ENCODE data around the gene KCNA2. TPM values are rescaled to one million over a fixed set of nuclear protein-coding genes. Genes with fewer than 3 reads are reported as not detected.

KCNA2 gene
- polyA plus RNA-seq, 4 donors = 0.34 to 0.46 (median 0.40) TPM

DNA sequence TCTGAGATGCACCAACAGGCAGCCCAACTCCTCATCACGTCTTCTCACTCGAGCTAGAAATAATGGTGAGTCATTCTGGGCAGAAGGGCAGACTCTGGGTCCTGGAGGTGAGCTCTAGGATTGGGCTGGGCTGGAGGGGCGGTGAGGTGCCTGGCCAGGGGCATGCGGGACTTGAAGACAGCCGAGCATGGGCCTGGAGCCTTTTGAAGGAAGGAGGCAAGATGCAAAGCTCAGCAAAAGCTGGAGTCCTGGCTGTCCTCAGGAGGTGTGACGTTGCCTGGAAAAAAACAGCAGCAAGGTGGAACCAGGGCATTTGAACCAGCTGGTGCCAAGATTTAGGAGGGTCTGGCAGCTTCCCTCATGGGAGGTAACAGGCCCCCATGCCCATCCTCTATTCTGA lies 712 bp downstream of the KCNA2 start:
- no peak for DNase-seq (ENCODE audit: low read depth in 4 of 4, low spot score in 2 of 4)

DNA sequence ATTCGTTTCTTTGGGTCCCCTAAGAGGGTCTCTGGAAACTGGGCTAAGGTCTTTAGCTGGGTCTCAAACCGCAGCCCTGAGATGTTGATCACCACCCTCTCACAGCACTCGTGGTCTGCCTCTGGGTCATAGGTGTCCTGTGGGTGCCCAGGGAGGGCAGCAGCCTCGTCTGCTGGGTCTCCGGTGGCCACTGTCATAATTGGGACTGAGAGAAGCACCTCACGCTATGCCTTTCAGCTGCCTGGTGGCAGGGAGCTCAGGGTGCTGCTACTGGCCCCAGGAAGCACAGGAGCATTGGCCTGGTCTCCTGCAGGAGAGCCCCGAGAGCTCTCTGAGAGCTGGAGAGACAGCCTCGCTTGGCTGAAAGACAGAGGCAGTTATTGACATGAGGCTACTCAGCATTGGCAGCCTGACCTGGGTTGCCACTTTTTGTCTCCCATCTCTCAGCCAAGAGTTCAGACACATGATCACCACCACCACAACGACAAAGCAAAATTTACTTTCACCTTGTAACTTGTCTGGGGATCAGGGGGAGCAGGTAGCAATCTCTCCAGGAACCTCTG lies 1.5 kb downstream of the KCNA2 start:
- no peak for DNase-seq (ENCODE audit: low read depth in 4 of 4, low spot score in 2 of 4)

DNA sequence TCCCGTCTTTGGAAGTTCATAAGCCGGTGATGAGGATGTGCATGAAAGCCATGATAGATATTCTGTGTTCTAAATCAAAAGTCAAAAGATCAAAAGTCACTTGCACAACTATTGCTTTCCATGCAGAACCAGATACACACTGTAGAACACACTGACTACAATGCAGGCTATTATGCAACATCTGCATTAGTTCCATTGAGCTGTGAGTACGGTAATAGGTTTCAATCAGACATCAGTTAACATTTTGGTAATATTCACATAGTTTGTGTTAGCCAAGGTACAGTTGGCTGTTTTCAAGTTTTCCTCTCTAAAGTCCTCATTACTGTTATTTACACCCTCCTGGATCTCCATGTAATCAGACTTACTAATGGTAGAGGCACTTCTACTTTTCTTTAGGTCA lies 3.1 kb downstream of the KCNA2 start:
- DNase-seq (ENCODE audit: low read depth in 4 of 4, low spot score in 2 of 4) = no peak

DNA sequence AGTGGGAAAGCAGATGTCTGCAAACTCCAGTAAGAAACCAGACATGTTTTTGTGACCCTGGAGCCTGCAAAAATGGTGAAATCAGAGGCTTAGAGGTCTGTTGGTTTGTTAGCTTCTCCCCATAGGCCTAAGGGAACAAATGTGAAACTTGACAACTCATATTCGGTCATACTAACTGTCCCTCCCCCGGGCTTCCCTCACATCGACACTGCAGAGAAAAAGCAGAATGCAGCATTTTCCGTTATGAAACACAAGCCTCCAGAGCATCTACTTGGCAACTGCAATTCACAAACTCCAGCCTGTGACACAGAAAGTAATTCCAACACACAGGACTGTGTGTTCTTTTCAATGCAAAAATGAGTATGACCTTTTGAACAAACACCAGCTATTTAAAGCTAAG lies 3.7 kb downstream of the KCNA2 start:
- DNase-seq (ENCODE audit: low read depth in 4 of 4, low spot score in 2 of 4) = no peak

DNA sequence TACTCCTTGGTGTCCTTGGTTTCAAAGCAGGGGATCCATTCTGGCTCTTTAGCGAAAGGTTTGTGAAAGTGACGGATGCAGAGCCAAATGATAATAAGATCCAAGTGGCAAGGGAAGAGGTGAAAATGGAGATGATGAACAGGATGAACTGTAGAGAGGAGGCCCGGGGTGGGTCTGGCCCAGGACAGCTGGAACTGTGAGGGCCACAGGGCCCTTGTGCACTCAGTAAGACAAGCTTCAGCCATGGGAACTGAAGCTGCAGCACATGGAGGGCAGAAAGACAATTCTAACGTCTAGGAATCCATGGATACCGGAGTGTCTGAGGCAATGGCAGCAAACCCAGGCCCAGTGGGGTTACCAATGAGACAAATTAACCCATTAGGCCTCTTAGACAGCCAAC lies 4.8 kb downstream of the KCNA2 start:
- DNase-seq (ENCODE audit: low read depth in 4 of 4, low spot score in 2 of 4) = no peak

DNA sequence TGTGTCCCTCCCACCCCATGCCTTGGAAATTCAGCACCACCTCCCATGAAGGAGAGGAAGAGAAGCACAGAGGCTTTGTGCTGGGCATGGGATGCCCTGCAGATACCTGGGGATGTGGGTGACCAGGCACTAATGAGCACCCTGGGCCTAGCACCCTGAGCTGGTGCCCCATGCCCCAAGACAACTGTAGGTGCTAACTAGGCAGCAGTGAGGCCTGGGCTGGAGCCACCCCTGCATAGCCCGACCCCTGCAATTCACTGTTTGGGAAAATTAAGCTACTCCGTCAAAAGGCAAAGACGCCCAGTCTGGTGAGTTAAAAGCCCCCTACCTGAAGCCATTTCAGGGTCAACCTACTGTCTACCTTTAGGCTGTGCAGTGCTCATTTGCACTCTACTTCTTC lies 5.4 kb downstream of the KCNA2 start:
- DNase-seq (ENCODE audit: low read depth in 4 of 4, low spot score in 2 of 4) = no peak

DNA sequence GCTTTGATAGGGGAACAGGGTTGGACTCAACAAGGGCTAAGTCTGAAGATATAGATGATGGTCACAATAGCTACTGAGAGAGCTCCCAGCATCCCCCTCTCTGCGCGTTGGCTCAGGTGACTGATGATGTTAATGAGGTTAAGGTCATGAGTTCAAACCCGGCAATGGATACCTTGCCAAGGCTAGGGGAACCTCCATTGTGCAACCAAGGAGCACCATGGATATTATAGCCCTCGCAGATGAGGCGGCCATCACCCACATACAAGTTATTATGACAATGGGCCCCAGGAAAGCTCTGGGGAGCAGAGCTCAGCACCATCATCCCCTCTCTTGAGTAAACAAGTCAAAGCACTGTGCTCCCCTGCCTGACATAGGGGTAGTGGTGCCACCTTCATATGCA lies 8.2 kb downstream of the KCNA2 start:
- no peak for DNase-seq (ENCODE audit: low read depth in 4 of 4, low spot score in 2 of 4)

DNA sequence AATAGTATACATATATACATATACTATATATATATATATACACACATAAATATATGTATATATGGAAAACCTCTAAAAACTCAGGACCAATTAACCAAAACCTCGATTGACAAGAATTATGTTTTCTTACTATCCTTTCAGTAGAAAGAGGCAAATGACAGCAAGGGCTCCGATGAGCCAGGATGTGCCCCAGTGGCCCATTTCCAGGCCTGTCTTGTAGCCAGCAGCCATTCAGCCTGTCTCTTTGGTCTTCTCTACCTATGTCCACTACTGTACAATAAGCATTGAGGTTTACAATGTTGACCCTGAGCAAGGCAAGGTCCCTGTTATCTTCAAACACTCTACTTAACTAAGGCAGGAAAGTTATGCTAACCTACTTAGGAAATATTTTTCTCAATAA lies 9.8 kb downstream of the KCNA2 start:
- no peak for DNase-seq (ENCODE audit: low read depth in 4 of 4, low spot score in 2 of 4)

DNA sequence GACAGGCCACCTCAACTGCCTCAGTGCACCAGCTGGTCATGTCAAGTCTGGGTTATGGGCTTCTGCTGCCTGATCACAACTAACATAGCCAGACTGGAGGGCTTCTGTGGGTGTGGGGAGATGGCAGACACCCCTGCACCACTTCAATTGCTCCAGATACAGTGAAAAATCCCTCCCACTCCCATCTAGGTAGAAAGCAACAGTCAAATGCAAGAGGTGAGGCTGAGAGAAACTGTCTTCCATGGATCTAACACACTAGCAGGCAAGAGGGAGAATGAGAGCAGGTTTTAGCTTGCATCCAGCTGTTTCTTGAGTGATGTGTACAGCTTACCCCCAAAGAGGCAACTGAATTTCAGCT lies 10.8 kb downstream of the KCNA2 start:
- no peak for DNase-seq (ENCODE audit: low read depth in 4 of 4, low spot score in 2 of 4)

DNA sequence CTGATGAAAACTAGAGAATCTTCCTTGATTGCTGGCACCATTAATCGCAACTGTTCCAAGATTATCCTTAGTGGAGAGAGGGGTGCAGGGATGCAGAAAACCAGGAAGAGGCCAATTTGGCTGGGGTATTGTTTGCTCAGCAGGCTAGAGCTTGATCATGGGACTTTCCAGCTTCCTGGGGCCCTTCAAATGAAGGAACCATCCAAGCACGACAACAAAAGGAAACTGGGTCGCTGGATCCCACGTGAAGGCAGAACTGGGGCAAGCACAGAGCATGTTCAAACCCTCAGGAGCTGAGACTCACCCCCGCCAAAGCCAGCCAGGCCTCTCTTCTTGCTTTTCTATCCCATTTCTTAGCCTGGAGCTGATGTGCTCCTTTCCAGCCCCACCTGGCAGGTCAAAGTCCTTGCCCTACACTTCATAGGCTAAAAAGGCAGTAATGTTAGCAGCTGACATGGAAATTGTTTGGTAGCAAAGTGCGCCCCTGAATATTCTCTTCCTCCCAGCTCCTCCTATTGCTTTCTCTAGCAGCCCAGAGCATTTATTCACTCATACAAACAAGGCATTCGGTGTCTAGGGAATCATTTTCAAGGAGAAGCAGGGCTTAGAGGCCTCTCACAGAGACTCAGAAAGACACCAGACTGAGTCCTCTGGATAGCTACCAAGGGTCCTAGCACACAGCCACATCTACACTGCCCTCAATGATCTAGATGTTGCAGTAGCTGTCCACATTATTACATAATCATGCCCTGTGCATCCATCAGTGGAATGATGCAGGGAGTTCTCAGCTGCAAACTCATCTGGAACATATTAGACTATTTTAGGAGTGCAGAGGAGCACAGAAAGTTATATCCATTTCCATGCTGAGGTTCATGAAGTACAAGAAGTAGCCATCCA lies 11.5 kb downstream of the KCNA2 start:
- DNase-seq (ENCODE audit: low read depth in 4 of 4, low spot score in 2 of 4) = no peak

DNA sequence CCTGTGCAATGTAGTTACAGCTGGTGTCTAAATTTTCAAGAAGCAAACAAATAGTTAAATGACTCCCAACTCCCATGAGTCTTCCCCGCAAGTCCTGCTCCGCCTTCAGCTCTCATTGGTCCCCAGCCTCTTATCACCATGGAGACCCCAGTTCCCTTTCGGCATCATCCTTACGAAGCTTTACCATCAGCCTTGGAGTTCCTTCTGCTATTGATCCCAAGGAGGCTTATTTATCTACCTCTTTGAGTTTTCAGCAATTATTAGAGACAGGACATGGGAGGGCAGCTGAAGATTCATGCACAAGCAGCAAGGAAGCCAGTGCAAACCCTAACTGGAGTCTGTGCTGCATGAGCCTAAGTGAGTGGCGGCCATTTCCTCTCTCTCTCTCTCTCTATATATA lies 12.3 kb downstream of the KCNA2 start:
- DNase-seq (ENCODE audit: low read depth in 4 of 4, low spot score in 2 of 4) = no peak

DNA sequence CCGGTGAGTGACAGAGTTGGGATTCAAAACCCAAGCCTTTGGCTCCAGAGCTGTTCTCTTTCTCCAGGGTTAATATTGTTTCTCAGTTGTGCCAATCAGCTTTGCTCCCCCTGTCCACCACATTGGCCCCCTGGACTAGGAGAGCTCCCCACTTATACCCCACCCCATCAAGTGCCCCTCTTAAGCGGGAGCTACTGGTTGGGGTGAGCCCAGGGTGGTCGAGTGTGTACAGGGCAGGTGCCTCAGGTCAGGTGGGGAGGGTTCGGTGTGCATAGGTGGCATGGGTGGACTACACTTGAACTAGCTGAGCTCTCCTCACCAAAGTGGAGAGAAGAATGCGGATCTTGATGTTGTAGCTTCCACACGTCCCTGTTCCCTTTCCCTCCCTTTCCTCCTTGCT lies 14.2 kb downstream of the KCNA2 start:
- no peak for DNase-seq (ENCODE audit: low read depth in 4 of 4, low spot score in 2 of 4)

DNA sequence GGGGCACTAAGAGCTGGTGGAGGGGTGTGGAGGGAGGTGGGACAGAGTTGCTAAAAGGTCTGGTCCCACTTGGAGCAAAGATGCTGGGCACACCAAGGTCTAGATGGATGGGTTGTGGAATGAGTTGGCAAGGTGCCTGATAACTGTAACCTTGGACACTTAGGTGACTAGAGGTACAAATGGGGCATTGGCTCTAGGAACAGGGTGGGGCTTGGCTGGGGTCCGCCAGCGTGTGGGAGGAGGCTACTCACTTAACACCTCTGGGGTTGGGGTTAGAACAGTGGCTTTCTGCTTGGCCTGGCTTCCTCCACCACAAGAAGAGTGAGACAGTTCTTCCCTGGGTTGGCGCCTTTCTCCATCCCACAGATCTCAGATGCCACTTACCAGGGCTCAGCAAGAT lies 17.2 kb downstream of the KCNA2 start:
- DNase-seq (ENCODE audit: low read depth in 4 of 4, low spot score in 2 of 4) = no peak

DNA sequence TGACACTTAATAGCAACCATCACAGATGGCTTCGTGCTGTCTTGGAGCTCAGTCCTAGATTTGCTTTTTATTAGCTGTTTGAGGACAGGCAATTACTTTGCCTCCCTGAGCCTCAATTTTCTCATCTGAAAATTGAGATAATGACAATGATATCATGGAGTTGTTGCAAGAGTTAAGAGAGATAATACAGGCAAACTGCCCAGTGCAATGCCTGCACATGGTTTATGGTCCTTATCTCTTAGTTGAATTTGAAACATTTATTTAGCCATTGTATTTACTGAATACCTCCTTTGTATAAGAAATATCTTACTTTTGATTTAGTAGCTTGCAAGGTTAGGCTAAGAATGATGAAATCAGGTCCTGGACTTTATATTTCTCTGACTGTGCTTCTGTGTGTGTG lies 17.7 kb downstream of the KCNA2 start:
- DNase-seq (ENCODE audit: low read depth in 4 of 4, low spot score in 2 of 4) = no peak

DNA sequence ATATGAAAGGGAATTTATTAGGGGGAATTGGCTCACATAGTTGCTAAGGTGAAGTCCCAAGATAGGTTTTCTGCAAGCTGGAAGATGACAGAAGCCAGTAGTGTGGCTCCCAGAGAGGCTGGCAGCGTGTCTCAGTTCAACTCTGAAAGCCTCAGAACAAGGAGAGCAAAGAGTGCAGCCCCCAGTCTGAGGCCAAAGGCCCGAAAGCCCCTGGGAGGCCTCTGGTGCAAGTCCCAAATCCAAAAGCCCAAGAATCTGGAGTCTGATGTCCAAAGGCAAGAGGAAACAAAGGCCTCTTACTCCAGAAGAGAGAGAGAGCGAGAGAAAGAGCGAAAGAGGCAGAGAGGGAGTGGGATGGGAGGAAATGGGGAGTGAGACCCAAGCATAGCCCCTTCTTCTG lies 18.3 kb downstream of the KCNA2 start:
- DNase-seq (ENCODE audit: low read depth in 4 of 4, low spot score in 2 of 4) = no peak

DNA sequence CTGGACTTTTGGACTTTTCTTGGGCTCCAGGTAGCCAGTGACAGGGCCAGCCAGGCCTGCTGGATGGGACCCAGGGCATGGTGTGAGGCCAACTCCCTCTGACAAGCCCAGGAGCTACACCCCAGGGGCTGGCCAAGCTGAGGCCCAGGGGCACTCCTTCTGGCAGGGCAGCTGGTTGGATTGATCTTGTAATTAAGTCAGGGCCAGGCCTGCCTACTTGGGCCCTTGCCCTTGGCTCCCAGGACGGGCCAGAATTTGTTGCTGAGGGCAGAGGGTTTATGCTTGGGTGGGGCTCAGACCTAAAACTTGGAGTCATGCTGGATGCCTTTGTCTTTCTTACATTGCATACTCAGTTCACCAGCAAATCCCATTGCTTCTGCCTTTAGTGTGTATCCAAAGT lies 20.7 kb downstream of the KCNA2 start:
- no peak for DNase-seq (ENCODE audit: low read depth in 4 of 4, low spot score in 2 of 4)

DNA sequence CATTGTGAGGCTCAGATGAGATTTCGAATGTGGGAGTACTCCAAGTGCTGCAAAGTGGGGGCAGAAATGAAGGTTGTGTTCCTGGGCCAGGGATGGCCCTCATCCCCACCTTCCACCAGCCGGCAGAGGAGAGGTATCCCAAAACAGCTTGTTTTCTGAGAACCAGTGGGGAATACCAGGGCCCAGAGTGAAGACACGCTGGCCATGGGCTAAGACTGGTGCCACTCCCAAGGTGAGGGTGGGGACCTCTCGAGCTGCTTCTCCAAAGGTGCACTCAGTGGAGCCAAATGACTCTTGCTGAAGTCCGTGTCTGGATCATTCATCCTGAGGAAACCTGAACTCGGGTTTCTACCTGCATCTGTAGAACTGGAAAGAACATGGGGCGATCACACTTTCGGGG lies 22.1 kb downstream of the KCNA2 start:
- DNase-seq (ENCODE audit: low read depth in 4 of 4, low spot score in 2 of 4) = no peak

DNA sequence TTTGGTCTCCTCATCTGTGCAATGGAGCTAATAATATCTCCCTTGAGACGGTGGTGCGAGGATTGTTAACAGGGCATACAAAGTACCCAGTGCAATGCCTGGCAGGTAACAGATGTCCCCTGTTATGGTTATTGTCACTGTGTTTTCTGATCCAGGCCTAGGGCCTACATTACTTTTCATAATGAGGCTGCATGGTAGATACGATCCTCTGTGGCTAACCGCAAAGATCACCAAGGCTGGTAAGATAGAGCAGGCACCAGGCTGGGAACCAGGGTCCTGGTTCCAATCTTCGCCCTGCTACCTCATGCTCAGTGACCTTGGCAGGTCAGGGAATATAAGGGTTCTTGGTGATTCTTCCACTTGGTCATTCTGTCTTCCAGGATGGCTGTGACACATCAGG lies 22.7 kb downstream of the KCNA2 start:
- no peak for DNase-seq (ENCODE audit: low read depth in 4 of 4, low spot score in 2 of 4)

DNA sequence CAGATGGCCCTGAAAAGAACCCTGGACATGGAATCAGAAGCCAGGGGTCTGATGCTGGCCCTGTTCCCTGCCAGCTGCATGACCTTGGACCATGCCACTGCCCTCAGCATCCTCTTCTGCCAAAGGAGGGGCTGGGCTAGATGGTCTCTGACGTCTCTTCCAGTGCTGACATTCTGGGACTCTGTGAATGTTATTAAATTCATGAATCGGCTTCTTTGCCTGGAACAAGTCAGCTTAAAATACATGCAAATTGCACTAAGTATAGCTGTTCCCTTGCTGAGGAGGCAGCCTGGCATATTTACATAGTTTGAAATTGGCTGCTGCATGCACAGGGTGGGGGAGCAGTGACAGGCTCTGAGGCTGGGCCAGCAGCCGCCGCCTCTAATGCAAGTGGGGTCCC lies 23.8 kb downstream of the KCNA2 start:
- no peak for DNase-seq (ENCODE audit: low read depth in 4 of 4, low spot score in 2 of 4)

DNA sequence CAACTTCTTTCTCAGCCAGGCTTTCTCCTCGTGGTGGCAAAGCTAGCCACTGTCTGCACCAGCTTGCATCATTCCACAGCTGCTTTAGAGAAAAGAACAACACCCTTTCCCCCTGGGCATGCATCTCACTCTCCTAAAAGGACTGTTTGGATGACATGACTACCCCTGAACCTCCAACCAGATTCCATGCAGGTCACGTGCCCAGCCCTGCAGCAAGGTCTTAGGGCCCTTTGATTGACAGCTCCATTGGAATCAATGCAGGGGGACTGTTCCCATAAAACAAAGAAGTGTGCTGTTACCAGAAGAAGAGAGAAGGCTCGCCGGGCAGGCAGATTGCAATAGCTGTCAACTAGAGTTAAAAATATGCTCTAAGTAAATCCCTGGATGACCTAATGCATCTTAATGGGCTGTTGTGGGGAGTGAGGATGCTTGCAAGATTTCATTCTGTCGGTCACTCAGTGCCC lies 24.4 kb downstream of the KCNA2 start:
- DNase-seq (ENCODE audit: low read depth in 4 of 4, low spot score in 2 of 4) = no peak

DNA sequence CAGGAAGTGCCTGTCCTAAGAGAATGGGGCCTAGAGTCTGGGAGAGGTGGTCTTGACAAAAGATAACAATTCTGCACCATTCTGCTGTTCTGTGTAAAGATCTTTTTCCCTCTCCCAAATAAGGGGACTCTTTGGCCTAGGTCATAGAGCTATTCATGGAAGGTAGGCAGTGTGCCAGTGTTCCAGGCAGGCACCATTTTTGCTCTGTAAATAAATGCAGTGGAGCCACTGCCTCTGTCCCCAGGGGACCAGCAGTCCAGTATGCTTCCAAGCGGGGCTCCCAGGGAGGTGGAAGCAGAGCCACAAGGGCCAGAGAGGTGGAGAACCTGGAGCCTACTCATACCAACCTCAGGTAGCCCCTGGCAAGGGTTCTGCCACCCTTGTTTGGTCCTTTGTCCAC lies 25.9 kb downstream of the KCNA2 start:
- no peak for DNase-seq (ENCODE audit: low read depth in 4 of 4, low spot score in 2 of 4)

DNA sequence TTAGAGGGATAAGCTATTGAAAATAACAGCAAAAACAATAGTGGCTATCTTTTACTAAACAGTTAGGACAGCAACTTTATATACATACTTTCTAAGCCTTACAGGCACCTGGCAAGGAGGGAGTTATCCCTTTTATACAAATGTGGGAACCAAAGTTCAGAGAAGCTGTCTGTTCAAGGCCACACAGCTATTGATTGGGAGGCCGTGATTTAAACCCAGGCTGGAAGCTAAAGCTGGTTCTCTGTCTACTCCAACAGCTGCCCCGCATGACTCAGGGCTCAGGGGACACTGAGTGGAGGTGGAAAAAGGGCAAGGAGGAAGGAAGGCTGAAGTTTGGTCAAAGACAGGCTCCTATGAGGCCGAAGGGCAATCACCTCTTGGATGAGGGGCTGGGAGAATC lies 26.7 kb downstream of the KCNA2 start:
- DNase-seq (ENCODE audit: low read depth in 4 of 4, low spot score in 2 of 4) = no peak

DNA sequence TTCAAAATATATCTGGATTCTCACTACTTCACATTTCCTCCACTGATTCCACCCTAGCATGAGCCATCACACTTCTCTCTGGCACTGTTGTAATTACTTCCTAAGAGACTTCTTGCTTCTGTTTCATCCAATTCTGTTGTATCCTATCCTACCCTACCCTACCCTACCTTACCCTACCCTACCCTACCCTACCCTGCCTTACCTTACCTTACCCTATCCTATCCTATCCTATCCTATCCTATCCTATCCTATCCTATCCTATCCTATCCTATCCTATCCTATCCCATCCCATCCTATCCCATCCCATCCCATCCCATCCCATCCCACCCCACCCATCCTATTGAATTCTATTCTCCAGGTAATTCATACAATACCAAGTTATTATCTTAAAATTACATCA lies 29.7 kb downstream of the KCNA2 start:
- no peak for DNase-seq (ENCODE audit: low read depth in 4 of 4, low spot score in 2 of 4)

Measured in left renal cortex interstitium (tissue), 4 donors.